Right lobe of liver (tissue), 6 donors: ENCODE data around the gene CLCF1. TPM values are rescaled to one million over a fixed set of nuclear protein-coding genes. Genes with fewer than 3 reads are reported as not detected.

Source experiments
- ATAC-seq, 4 donors: fragments of 200-7000 bp; cut with Tn5 transposase; one replicate each; pipeline ENCODE4 v1.9.1; 2020; ENCODE audit warnings: mild to moderate bottlenecking in 4 of 4, moderate library complexity in 4 of 4
- DNase-seq, 3 donors: peaks; one replicate each; pipeline ENCODE4 v3.0.0-alpha.2; 2020
- H3K27ac ChIP-seq, 3 donors: fragments of 200-600 bp; one replicate each; pipeline ENCODE4 v1.8.0; 2022
- H3K27me3 ChIP-seq, 2 donors: fragments of 200-600 bp; one replicate each; pipeline ENCODE4 v1.8.0; 2022
- H3K36me3 ChIP-seq, 4 donors: fragments of 200-600 bp; sonication (generic) in 1 of 4; one replicate each; pipeline versions ENCODE4 v1.5.1 to v1.8.0; 2017 to 2022; ENCODE audit warnings: control low read depth in 1 of 4
- H3K4me1 ChIP-seq, 4 donors: fragments of 200-600 bp; sonication (generic) in 1 of 4; one replicate each; pipeline versions ENCODE4 v1.5.1 to v1.8.0; 2017 to 2022; ENCODE audit warnings: control low read depth in 1 of 4
- H3K4me3 ChIP-seq, 3 donors: fragments of 200-600 bp; one replicate each; pipeline ENCODE4 v1.8.0; 2022
- H3K9me3 ChIP-seq, 4 donors: fragments of 200-600 bp; sonication (generic) in 1 of 4; one replicate each; pipeline versions ENCODE4 v1.5.1 to v1.8.0; 2017 to 2022; ENCODE audit warnings: control low read depth in 1 of 4
- POLR2A ChIP-seq: fragments of 450-650 bp; IDR thresholded peaks from one replicate; pipeline ENCODE4 v1.6.1; 2017; ENCODE audit warnings: antibody characterized with exemption, mild to moderate bottlenecking
- WGBS: methylation state at CpG from one replicate; pipeline ENCODE4 v1.1.6; 2018; ENCODE audit warnings: low coverage, low lambda C conversion rate; ENCODE audit not compliant: insufficient coverage; ENCODE audit errors: missing lambda C conversion rate; 5-methylcytosine and 5-hydroxymethylcytosine counted together
- intact Hi-C, 2 donors: fragments of 100-400 bp; cut with DNase I; formaldehyde crosslinking; loops; one replicate each; pipeline versions ENCODE4 v1.11.2 to v1.14.1; 2022
- total RNA-seq, 6 experiments: library from RNA; depleted of rRNA in 2 of 6; stranded (reverse); fragments of >200 nt in 2 of 6; fragmentation: NEBNext Ultra II Directional in 3 of 6; extraction: Animal tissue kit (Norgen Biotek cat#: 25700) in 3 of 6; gene quantifications; one replicate each; pipeline versions ENCODE4 v1.1.0 to v1.2.4, GENCODE V29; 2016 to 2023
- TF ChIP-seq, protein P1 (sequence below), 4 donors: fragments of 200-600 bp in 3 of 4; fragments of 450-650 bp in 1 of 4; IDR thresholded peaks; one replicate each; pipeline versions ENCODE4 v1.5.1 to v1.8.0; 2016 to 2022; ENCODE audit warnings: antibody characterized with exemption in 4 of 4, mild to moderate bottlenecking in 2 of 4
- donor health status: DM: no; HTN: yes; CAD: no.
- donor health status: DM: no; HTN: no; CAD: no.
- donor health status: DM: no; HTN: no; CAD: no.
- donor health status: DM: no; HTN: yes; CAD: no.
- donor health status: DM: no; HTN: yes; CAD: no.

The CLCF1 gene
- total RNA-seq, 6 experiments from 2014 or later: 0.44 to 3.8 (median 1.3) TPM

DNA sequence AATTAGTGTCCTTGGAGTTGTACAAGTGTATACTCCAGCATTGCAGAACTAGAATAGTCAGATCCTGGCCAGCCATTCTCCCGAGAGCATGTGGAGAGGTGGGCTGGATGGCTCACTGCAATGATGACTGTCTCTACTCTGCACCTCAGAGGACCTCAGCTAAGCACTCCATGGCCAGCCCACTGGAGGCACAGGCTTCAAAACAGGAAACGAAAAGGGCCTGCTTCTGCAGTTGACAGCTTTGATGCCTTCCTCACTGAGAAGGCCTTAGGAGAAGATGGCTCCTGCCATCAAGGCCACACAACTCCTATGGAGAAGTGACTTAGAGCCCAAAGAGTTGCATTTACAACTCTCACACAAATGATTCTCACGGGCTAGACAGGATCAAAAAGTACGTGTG, 29.1 kb downstream of the CLCF1 start:
- no peak for ATAC-seq
- H3K36me3 ChIP-seq: no peaks in the 10 kb centered on the region
- intact Hi-C loops: no loop called here
- 76% methylated on average over 3 of the region's 4 CpGs for WGBS
- no peaks in the 10 kb centered on the region for H3K9me3 ChIP-seq
- H3K27ac ChIP-seq: no peak overlapping the region
- H3K27me3 ChIP-seq: no peaks in the 10 kb centered on the region
- no peaks in the 10 kb centered on the region for H3K4me1 ChIP-seq
- H3K4me3 ChIP-seq: no peak overlapping the region
- no peak for TF ChIP-seq POLR2A
- TF ChIP-seq, protein P1, sequence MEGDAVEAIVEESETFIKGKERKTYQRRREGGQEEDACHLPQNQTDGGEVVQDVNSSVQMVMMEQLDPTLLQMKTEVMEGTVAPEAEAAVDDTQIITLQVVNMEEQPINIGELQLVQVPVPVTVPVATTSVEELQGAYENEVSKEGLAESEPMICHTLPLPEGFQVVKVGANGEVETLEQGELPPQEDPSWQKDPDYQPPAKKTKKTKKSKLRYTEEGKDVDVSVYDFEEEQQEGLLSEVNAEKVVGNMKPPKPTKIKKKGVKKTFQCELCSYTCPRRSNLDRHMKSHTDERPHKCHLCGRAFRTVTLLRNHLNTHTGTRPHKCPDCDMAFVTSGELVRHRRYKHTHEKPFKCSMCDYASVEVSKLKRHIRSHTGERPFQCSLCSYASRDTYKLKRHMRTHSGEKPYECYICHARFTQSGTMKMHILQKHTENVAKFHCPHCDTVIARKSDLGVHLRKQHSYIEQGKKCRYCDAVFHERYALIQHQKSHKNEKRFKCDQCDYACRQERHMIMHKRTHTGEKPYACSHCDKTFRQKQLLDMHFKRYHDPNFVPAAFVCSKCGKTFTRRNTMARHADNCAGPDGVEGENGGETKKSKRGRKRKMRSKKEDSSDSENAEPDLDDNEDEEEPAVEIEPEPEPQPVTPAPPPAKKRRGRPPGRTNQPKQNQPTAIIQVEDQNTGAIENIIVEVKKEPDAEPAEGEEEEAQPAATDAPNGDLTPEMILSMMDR (IDR thresholded peaks at IDR 0.05): no peak
- no peak for DNase-seq

GRCh38 chr11:67337257-67337656, 36.1 kb downstream of the CLCF1 start:
- no peaks in the 10 kb centered on the region for H3K36me3 ChIP-seq
- no peaks in the 10 kb centered on the region for H3K4me1 ChIP-seq
- WGBS: 94% methylated on average over 3 of the region's 3 CpGs
- no peaks in the 10 kb centered on the region for H3K27me3 ChIP-seq
- no peak for TF ChIP-seq POLR2A
- TF ChIP-seq, protein P1 (IDR thresholded peaks at IDR 0.05): no peak
- intact Hi-C loops: no loop called here
- H3K4me3 ChIP-seq: no peak overlapping the region
- no peaks in the 10 kb centered on the region for H3K9me3 ChIP-seq
- DNase-seq: no peak
- no peak for ATAC-seq
- H3K27ac ChIP-seq: no peak overlapping the region

GRCh38 chr11:67332081-67332691, 41.2 kb downstream of the CLCF1 start:
- no peak overlapping the region for H3K27ac ChIP-seq
- H3K4me1 ChIP-seq: no peaks in the 10 kb centered on the region
- no peaks in the 10 kb centered on the region for H3K27me3 ChIP-seq
- ATAC-seq: no peak
- no peak overlapping the region for H3K4me3 ChIP-seq
- intact Hi-C loops: no loop called here
- WGBS: 83% methylated on average over 3 of the region's 6 CpGs
- no peak for TF ChIP-seq POLR2A
- TF ChIP-seq, protein P1 (IDR thresholded peaks at IDR 0.05): no peak
- DNase-seq: no peak
- no peaks in the 10 kb centered on the region for H3K36me3 ChIP-seq
- H3K9me3 ChIP-seq: no peaks in the 10 kb centered on the region

DNA sequence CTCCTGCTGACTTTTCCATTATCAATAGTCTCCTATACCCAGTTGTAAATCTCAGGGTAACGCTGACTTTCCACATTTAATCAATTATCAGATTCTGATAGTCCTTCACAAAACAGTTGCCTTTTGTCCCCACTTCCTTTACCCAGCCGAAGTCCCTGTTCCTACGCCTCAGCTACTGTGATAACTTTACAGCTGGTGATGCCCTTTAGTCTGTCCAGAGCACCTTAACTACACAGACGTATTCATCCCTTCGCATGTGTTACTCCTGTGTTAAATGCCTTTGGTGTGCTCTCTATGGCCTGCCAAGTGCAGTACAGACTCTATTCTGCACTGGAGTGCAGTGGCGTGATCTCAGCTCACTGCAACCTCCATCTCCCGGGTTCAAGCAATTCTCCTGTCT, 49.9 kb downstream of the CLCF1 start:
- Histone ChIP-seq H3K27ac (no peak overlapping the region), H3K9me3 (no peaks in the 10 kb centered on the region), H3K36me3 (no peaks in the 10 kb centered on the region), H3K27me3 (no peaks in the 10 kb centered on the region), H3K4me1 (peaks cover 0 to 3% (median 0%) of the 10 kb centered on the region in 4 donors), H3K4me3 (no peak overlapping the region)
- ATAC-seq (no peak), DNase-seq (no peak)
- WGBS: 81% methylated on average over 7 of the region's 7 CpGs
- intact Hi-C loops: no loop called here
- TF ChIP-seq POLR2A: no peak
- TF ChIP-seq, protein P1 (IDR thresholded peaks at IDR 0.05): no peak
